Measurements from ENCODE around the gene MAP4K4. TPM values are rescaled to one million over a fixed set of nuclear protein-coding genes. Genes with fewer than 3 reads are reported as not detected.

The MAP4K4 gene
- total and polyA plus RNA-seq, 2 of the 4 experiments (the other 2 are of a cell fraction), result 89.4 to 124 TPM

DNA sequence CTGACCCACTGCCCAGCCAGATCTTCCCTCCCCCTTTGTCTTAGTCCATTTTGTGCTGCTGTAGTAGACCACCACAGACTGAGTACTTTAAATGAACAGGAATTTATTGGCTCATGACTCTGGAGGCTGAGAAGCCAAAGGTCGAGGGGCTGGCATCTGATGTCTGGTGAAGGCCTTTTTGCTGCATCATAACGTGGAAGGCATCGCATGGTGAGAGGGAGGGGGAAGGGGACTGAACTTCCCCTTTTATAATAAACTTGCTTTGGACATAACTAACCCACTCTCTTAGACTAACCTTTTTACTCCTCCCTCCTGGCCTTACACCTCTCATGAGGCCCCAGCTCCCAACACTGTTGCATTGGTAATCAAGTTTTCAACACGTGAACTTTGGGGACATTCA, 83.8 kb downstream of the MAP4K4 start:
- Histone ChIP-seq H3K36me3 (ENCODE audit: control insufficient read depth, insufficient read depth, low read length) (no peaks in the 10 kb centered on the region), H3K14ac (replicated peaks; ENCODE audit: low read depth, low read length) (no peak overlapping the region), H3K4me2 (ENCODE audit: low read depth, low read length) (peak overlapping the region; percentile 1; the same call in 1 of the 2 replicates), H4K8ac (ENCODE audit: low read depth in 2 of 2, low read length in 2 of 2) (no peak overlapping the region), H3K4ac (ENCODE audit: low read depth, low read length) (no peak overlapping the region), H3K4me3 (ENCODE audit: insufficient read depth, low read depth, low read length) (no peak overlapping the region), H3K23ac (ENCODE audit: low read depth, low read length) (0 out of 2 replicates have a peak overlapping the region, but pooled peaks have one; percentile 44), H2AFZ (replicated peaks; ENCODE audit: low read length, poor library complexity) (no peak overlapping the region), H3K9me3 (ENCODE audit: control insufficient read depth, insufficient read depth, low read length) (no peaks in the 10 kb centered on the region), H2BK5ac (ENCODE audit: low read depth, low read length, poor library complexity, severe bottlenecking) (no peak overlapping the region), H3K18ac (ENCODE audit: low read depth, low read length) (no peak overlapping the region), H3K9me1 (ENCODE audit: insufficient read depth, low read length) (peaks cover 36% of the 10 kb centered on the region), H3K79me1 (ENCODE audit: low read depth in 1 of 2, low read length in 2 of 2) (peaks cover 26 to 81% of the 10 kb centered on the region in 2 experiments), H2AK5ac (ENCODE audit: low read depth, low read length) (no peak overlapping the region), H3K27ac (ENCODE audit: insufficient read depth, low read length) (no peak overlapping the region), H2BK15ac (ENCODE audit: low read depth, low read length) (no peak overlapping the region), H3K56ac (ENCODE audit: extremely low read depth, insufficient read depth, low read length) (no peak overlapping the region), H4K5ac (ENCODE audit: low read depth, low read length) (no peak overlapping the region), H2BK20ac (ENCODE audit: low read depth, low read length) (no peak overlapping the region), H3K27me3 (ENCODE audit: control insufficient read depth, insufficient read depth, low read length) (no peaks in the 10 kb centered on the region), H3K4me1 (ENCODE audit: control insufficient read depth, insufficient read depth, low read length) (peaks cover 23% of the 10 kb centered on the region), H3K9ac (ENCODE audit: low read depth, low read length) (no peak overlapping the region), H2AK9ac (replicated peaks; ENCODE audit: low read depth, low read length, poor library complexity) (peak overlapping the region; percentile 69), H4K91ac (ENCODE audit: insufficient read depth, low read depth, low read length) (no peak overlapping the region), H4K20me1 (ENCODE audit: insufficient read depth, low read length) (peaks cover 95% of the 10 kb centered on the region), H2BK120ac (ENCODE audit: low read depth, low read length) (no peak overlapping the region)
- ATAC-seq (ENCODE audit: low read depth) (no peak), DNase-seq (no peak)
- 83% methylated on average over 1 of the region's 4 CpGs; no CpG with 5 or more reads in 1 of the 2 experiments for WGBS, 2 experiments (ENCODE audit: extremely low coverage in 2 of 2, insufficient read length in 1 of 2)
- dilution Hi-C loops (cut with HindIII; ENCODE audit: low sequenced_read_pairs, unreplicated experiment) (no loop called here), in situ Hi-C loops (cut with MboI; ENCODE audit: low sequenced_read_pairs) (no loop called here), intact Hi-C loops (cut with micrococcal nuclease) (no loop called here)
- CTCF ChIA-PET, result no interaction called here
- POLR2A ChIA-PET (ENCODE audit: unreplicated experiment), result no interaction called here
- no TSS peak for BruUV-seq (replicated peaks)
- TF ChIP-seq MXI1 (IDR thresholded peaks at IDR 0.05; ENCODE audit: borderline replicate concordance, low read depth, low read length), result no peak
- no peak for TF ChIP-seq MAFK (IDR thresholded peaks at IDR 0.05; ENCODE audit: low read depth, low read length)
